ENCODE data around the gene KCNAB2. TPM values are rescaled to one million over a fixed set of nuclear protein-coding genes. Genes with fewer than 3 reads are reported as not detected.

Gene KCNAB2
- total RNA-seq, 1 donor from 2014 or later, result 7.2 TPM

DNA sequence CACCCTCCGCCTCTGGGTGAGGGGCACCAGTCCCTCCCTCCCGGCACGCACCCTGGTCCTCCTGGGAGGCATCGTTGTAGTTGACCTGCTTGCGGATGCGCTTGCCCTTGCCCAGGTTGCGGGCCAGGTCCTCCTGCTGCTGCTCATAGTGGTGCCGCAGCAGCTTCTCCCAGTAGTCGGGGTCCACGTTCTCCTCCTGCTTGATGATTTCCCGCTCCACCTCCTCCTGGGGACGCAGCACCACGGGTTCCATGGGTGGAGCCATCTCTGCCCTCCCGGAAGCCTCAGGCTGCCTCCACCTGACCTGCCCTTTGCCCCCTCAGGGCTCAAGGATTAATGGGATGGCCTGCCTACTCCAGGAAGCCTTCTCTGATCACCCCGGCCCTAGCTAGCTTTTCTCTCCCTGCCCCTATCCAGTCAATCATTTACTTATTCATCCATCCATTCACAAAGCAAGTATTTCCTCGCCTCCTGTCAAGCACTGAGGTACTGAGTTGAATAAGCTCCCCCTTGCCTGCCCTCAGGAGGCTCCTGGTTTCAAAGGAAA is 80.9 kb downstream of the KCNAB2 start:
- TF ChIP-seq, protein P1, sequence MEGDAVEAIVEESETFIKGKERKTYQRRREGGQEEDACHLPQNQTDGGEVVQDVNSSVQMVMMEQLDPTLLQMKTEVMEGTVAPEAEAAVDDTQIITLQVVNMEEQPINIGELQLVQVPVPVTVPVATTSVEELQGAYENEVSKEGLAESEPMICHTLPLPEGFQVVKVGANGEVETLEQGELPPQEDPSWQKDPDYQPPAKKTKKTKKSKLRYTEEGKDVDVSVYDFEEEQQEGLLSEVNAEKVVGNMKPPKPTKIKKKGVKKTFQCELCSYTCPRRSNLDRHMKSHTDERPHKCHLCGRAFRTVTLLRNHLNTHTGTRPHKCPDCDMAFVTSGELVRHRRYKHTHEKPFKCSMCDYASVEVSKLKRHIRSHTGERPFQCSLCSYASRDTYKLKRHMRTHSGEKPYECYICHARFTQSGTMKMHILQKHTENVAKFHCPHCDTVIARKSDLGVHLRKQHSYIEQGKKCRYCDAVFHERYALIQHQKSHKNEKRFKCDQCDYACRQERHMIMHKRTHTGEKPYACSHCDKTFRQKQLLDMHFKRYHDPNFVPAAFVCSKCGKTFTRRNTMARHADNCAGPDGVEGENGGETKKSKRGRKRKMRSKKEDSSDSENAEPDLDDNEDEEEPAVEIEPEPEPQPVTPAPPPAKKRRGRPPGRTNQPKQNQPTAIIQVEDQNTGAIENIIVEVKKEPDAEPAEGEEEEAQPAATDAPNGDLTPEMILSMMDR (conservative IDR thresholded peaks at IDR 0.05), result no peak
- no peaks in the 10 kb centered on the region for H3K36me3 Mint-ChIP-seq
- H3K4me3 Mint-ChIP-seq, result no peak overlapping the region
- H3K27ac Mint-ChIP-seq, result no peak overlapping the region
- H3K4me1 Mint-ChIP-seq (ENCODE audit: unreplicated experiment), result no peaks in the 10 kb centered on the region
- H3K27me3 Mint-ChIP-seq, result peaks cover 7% of the 10 kb centered on the region
- no peaks in the 10 kb centered on the region for H3K9me3 Mint-ChIP-seq
- no peak for DNase-seq (ENCODE audit: extremely low spot score, unreplicated experiment)

DNA sequence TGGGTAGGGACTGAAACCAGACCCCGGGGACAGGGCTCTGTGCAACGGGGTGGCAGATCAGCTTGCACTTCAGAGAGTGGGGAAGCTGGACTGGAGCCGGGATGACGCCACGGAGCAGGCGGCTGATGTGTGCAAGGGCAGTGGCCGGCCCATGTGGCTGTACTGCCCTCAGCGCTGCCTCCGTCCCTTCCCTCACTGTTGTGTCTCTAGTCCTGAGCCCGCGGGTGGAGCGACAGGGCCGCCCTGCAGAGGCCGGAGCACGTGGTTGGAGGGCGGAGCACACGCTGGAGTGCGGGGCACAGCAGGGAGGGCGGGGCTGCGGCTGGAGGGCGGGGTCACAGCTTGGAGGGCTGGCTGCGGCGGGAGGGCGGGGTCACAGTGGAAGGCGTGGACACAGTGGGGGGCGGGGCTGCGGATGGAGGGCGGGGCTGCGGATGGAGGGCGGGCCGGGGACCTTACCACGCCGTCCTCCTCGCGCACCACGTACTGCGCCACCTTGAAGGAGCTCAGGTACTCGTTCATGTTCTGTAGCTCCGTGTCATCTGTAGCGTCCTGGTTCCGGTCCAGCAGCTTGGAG is 82.0 kb downstream of the KCNAB2 start:
- no peak for DNase-seq (ENCODE audit: extremely low spot score, unreplicated experiment)
- TF ChIP-seq, protein P1 (conservative IDR thresholded peaks at IDR 0.05), result no peak
- no peaks in the 10 kb centered on the region for H3K36me3 Mint-ChIP-seq
- peaks cover 9% of the 10 kb centered on the region for H3K9me3 Mint-ChIP-seq
- H3K27me3 Mint-ChIP-seq, result peaks cover 15% of the 10 kb centered on the region
- no peak overlapping the region for H3K27ac Mint-ChIP-seq
- no peak overlapping the region for H3K4me3 Mint-ChIP-seq
- H3K4me1 Mint-ChIP-seq (ENCODE audit: unreplicated experiment), result no peaks in the 10 kb centered on the region

DNA sequence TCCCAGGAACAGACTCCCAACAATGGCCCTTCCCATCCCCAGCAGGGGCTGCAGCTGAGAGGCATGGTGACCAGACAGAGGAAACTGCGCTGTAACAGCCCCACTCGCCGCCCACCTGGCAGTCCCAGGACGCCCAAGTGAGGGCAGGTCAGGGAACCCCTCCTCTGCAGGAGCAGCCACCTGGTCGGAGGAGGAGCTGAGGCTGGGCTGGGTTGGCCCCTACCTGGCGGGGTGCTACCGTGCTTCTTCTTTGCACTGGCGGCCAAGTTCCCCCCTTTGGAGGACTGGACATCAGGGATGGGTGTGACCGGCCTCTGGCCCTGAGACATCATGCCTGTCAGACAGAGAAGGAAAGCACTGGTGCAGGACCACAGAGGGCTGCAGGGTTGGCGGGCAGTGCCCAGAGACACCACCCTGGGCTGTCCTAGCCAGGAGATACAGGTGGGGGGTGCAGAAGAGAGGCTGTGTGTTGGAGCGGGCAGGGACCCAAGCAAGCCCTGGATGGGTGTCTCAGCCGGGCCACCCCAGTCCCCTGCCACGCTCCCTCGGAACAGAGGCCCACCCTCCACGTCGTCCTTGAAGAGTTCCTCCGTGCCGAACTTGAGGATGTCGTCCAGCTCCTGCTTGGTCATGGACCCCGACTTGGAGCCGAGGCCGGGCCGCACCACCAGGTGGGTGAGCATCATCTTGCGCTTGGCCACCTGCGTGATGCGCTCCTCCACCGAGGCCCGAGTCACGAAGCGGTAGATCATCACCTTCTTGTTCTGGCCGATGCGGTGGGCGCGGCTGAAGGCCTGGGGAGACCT is 82.8 kb downstream of the KCNAB2 start:
- no peak overlapping the region for H3K27ac Mint-ChIP-seq

DNA sequence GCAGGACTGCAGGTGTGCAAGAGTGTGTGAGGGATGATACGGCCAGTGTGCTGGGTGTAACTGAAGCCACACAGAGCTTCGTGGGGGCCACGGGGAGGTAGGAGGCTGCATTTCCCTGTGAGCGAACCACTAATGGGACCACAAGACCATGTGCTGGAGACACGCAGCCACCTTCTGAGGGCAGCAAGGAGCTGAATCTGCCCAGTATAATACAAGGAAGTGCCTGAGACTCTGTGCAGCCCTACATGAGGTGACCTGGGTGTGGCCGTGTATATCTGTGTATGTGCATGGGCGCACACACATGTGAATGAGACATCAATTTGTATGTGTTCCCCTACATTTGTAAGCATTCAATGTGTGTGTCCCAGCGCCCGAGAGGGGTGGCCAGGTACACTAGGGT is 83.6 kb downstream of the KCNAB2 start:
- Mint-ChIP-seq H3K4me1 (ENCODE audit: unreplicated experiment) (no peaks in the 10 kb centered on the region), H3K9me3 (peaks cover 10% of the 10 kb centered on the region)

More for the DNA sequence above, 82.8 kb downstream of the KCNAB2 start:
- TF ChIP-seq, protein P1 (conservative IDR thresholded peaks at IDR 0.05), result no peak
- DNase-seq (ENCODE audit: extremely low spot score, unreplicated experiment), result no peak
- Mint-ChIP-seq H3K4me3 (no peak overlapping the region), H3K9me3 (peaks cover 10% of the 10 kb centered on the region), H3K27me3 (peaks cover 16% of the 10 kb centered on the region), H3K36me3 (no peaks in the 10 kb centered on the region), H3K4me1 (ENCODE audit: unreplicated experiment) (no peaks in the 10 kb centered on the region)

DNA sequence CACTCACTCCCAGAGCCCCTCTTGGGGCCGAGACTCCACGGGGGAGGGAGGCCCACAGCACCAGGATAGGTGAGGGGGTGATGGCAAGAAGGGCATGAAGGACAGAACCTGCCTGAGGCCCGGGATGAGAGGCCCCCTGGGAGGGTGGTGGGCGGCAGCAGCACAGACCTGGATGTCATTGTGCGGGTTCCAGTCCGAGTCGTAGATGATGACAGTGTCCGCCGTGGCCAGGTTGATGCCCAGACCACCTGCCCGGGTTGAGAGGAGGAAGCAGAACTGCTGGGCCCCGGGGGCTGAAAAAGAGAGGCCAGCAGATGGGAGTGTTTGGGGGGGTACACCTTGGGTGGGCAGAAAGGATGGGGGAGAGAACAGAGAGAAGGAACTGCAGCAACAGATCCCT is 84.3 kb downstream of the KCNAB2 start:
- Mint-ChIP-seq H3K9me3 (peaks cover 10% of the 10 kb centered on the region), H3K27me3 (peaks cover 16% of the 10 kb centered on the region), H3K36me3 (no peaks in the 10 kb centered on the region), H3K27ac (no peak overlapping the region), H3K4me1 (ENCODE audit: unreplicated experiment) (no peaks in the 10 kb centered on the region), H3K4me3 (no peak overlapping the region)
- TF ChIP-seq, protein P1 (conservative IDR thresholded peaks at IDR 0.05), result no peak
- no peak for DNase-seq (ENCODE audit: extremely low spot score, unreplicated experiment)

More for the DNA sequence above, 83.6 kb downstream of the KCNAB2 start:
- Mint-ChIP-seq H3K36me3 (no peaks in the 10 kb centered on the region), H3K4me3 (no peak overlapping the region), H3K27ac (no peak overlapping the region), H3K27me3 (peaks cover 16% of the 10 kb centered on the region)
- TF ChIP-seq, protein P1 (conservative IDR thresholded peaks at IDR 0.05), result no peak
- DNase-seq (ENCODE audit: extremely low spot score, unreplicated experiment), result no peak

All from type B pancreatic cell (in vitro differentiated cells).